HepG2 (cell line): ENCODE data around the gene PFAS. TPM values are rescaled to one million over a fixed set of nuclear protein-coding genes. Genes with fewer than 3 reads are reported as not detected.

Experiments used
- ARNTL ChIP-seq: sonication (generic); formaldehyde crosslinking; IDR thresholded peaks from 2 replicates; pipeline ENCODE4 v1.4.0; 2020; ENCODE audit warnings: mild to moderate bottlenecking, missing genetic modification reagents
- ATAD3A ChIP-seq: sonication (generic); formaldehyde crosslinking; IDR thresholded peaks from 2 replicates; pipeline ENCODE4 v1.4.0; 2020; ENCODE audit warnings: missing genetic modification reagents
- BRD4 ChIP-seq: sonication (generic); formaldehyde crosslinking; IDR thresholded peaks from 2 replicates; pipeline ENCODE4 v1.4.0; 2020; ENCODE audit warnings: missing genetic modification reagents
- CENPX ChIP-seq: sonication (generic); formaldehyde crosslinking; IDR thresholded peaks from 2 replicates; pipeline ENCODE4 v1.9.0; 2021; ENCODE audit warnings: mild to moderate bottlenecking, missing genetic modification reagents, moderate library complexity
- FOSL1 ChIP-seq: sonication (generic); formaldehyde crosslinking; IDR thresholded peaks from 2 replicates; pipeline ENCODE4 v1.9.0; 2021; ENCODE audit warnings: missing genetic modification reagents, borderline replicate concordance
- FOXA3 ChIP-seq: IDR thresholded peaks from 2 replicates; pipeline ENCODE4 v1.6.1; 2016; ENCODE audit warnings: missing genetic modification reagents, missing compliant biosample characterization
- GTF3A ChIP-seq: sonication (generic); formaldehyde crosslinking; conservative IDR thresholded peaks from 2 replicates; pipeline ENCODE4 v1.4.0; 2020; ENCODE audit warnings: mild to moderate bottlenecking, missing genetic modification reagents
- ISL2 ChIP-seq: sonication (generic); formaldehyde crosslinking; IDR thresholded peaks from 2 replicates; pipeline ENCODE4 v1.5.0; 2020; ENCODE audit warnings: missing genetic modification reagents
- KDM5B ChIP-seq: sonication (generic); formaldehyde crosslinking; IDR thresholded peaks from 2 replicates; pipeline ENCODE4 v1.4.0; 2020; ENCODE audit warnings: missing genetic modification reagents, mild to moderate bottlenecking, borderline replicate concordance
- KLF12 ChIP-seq: sonication (generic); formaldehyde crosslinking; IDR thresholded peaks from 2 replicates; pipeline ENCODE4 v1.4.0; 2020; ENCODE audit warnings: missing genetic modification reagents, borderline replicate concordance
- NFATC3 ChIP-seq: sonication (generic); formaldehyde crosslinking; IDR thresholded peaks from 2 replicates; pipeline ENCODE4 v1.5.1; 2020; ENCODE audit warnings: mild to moderate bottlenecking, missing genetic modification reagents
- PHF20 ChIP-seq: sonication (generic); formaldehyde crosslinking; IDR thresholded peaks from 2 replicates; pipeline ENCODE4 v1.5.0; 2020; ENCODE audit warnings: mild to moderate bottlenecking, missing genetic modification reagents
- RFXANK ChIP-seq: IDR thresholded peaks from 2 replicates; pipeline ENCODE4 v1.6.1; 2016
- SIX1 ChIP-seq: sonication (generic); formaldehyde crosslinking; IDR thresholded peaks from 2 replicates; pipeline ENCODE4 v1.4.0; 2020; ENCODE audit warnings: missing genetic modification reagents, borderline replicate concordance
- SMAD9 ChIP-seq: sonication (generic); formaldehyde crosslinking; IDR thresholded peaks from 2 replicates; pipeline ENCODE4 v1.5.1; 2020; ENCODE audit warnings: mild to moderate bottlenecking, missing genetic modification reagents
- SNAPC2 ChIP-seq: sonication (generic); formaldehyde crosslinking; IDR thresholded peaks from 2 replicates; pipeline ENCODE4 v1.8.1; 2022; ENCODE audit warnings: mild to moderate bottlenecking, missing genetic modification reagents
- TBX3 ChIP-seq: fragments of 450-650 bp; IDR thresholded peaks from 2 replicates; pipeline ENCODE4 v1.6.1; 2017; ENCODE audit warnings: antibody characterized with exemption, mild to moderate bottlenecking, inconsistent platforms, borderline replicate concordance
- ZFP82 ChIP-seq: sonication (generic); formaldehyde crosslinking; IDR thresholded peaks from 2 replicates; pipeline ENCODE4 v1.5.1; 2020; ENCODE audit warnings: mild to moderate bottlenecking, missing genetic modification reagents, borderline replicate concordance
- ZNF124 ChIP-seq: sonication (generic); formaldehyde crosslinking; IDR thresholded peaks from 2 replicates; pipeline ENCODE4 v1.4.0; 2020; ENCODE audit warnings: missing genetic modification reagents
- ZNF326 ChIP-seq: sonication (generic); formaldehyde crosslinking; IDR thresholded peaks from 2 replicates; pipeline ENCODE4 v1.4.0; 2020; ENCODE audit warnings: missing genetic modification reagents, borderline replicate concordance
- ZNF33B ChIP-seq: sonication (generic); formaldehyde crosslinking; IDR thresholded peaks from 2 replicates; pipeline ENCODE4 v1.5.1; 2020; ENCODE audit warnings: mild to moderate bottlenecking, missing genetic modification reagents
- ZNF350 ChIP-seq: sonication (generic); formaldehyde crosslinking; IDR thresholded peaks from 2 replicates; pipeline ENCODE4 v1.4.0; 2020; ENCODE audit warnings: mild to moderate bottlenecking, low read depth, missing genetic modification reagents, borderline replicate concordance
- ZNF549 ChIP-seq: sonication (generic); formaldehyde crosslinking; IDR thresholded peaks from 2 replicates; pipeline ENCODE4 v1.5.0; 2020; ENCODE audit warnings: missing genetic modification reagents
- ZSCAN21 ChIP-seq: sonication (generic); formaldehyde crosslinking; IDR thresholded peaks from 2 replicates; pipeline ENCODE4 v1.8.0; 2022; ENCODE audit warnings: mild to moderate bottlenecking, missing genetic modification reagents, moderate library complexity, borderline replicate concordance
- polyA plus RNA-seq, 8 experiments: library from polyadenylated mRNA; depleted of rRNA in 3 of 8; stranded (reverse) in 7 of 8; unstranded in 1 of 8; fragments of >200 nt; fragmentation: Illumina TruSeq in 4 of 8; extraction: Trizol in 4 of 8; gene quantifications; 2 replicates each; pipeline versions ENCODE4 v1.2.1 to v1.2.3, GENCODE V29; 2011 to 2016; ENCODE audit warnings: low read depth in 4 of 8, missing spikeins in 1 of 8, mixed read lengths in 1 of 8; ENCODE audit not compliant: insufficient read depth in 1 of 8
- total RNA-seq, 5 experiments: library from RNA; depleted of rRNA; stranded (reverse); fragments of >200 nt; fragmentation: Illumina TruSeq; extraction: Trizol; gene quantifications; 2 replicates each; pipeline ENCODE4 v1.2.3, GENCODE V29; 2016; ENCODE audit warnings: low read depth in 1 of 5
- TF ChIP-seq, protein P1 (sequence below): IDR thresholded peaks from 2 replicates; pipeline ENCODE4 v1.6.1; 2018; ENCODE audit warnings: missing genetic modification reagents
- TF ChIP-seq, protein P2 (sequence below): sonication (generic); formaldehyde crosslinking; IDR thresholded peaks from 2 replicates; pipeline ENCODE4 v1.4.0; 2020; ENCODE audit warnings: missing genetic modification reagents
- TF ChIP-seq, protein P3 (sequence below): IDR thresholded peaks from 2 replicates; pipeline ENCODE4 v1.6.1; 2016; ENCODE audit warnings: low read depth, borderline replicate concordance
- TF ChIP-seq, protein P4 (sequence below): IDR thresholded peaks from 2 replicates; pipeline ENCODE4 v1.6.1; 2016; ENCODE audit warnings: control low read depth

The PFAS gene
- total and polyA plus RNA-seq, 2 of the 13 experiments (the other 11 are each of a cell fraction or from before 2014, with no cell fraction given), result 49.4 to 58.2 TPM

DNA sequence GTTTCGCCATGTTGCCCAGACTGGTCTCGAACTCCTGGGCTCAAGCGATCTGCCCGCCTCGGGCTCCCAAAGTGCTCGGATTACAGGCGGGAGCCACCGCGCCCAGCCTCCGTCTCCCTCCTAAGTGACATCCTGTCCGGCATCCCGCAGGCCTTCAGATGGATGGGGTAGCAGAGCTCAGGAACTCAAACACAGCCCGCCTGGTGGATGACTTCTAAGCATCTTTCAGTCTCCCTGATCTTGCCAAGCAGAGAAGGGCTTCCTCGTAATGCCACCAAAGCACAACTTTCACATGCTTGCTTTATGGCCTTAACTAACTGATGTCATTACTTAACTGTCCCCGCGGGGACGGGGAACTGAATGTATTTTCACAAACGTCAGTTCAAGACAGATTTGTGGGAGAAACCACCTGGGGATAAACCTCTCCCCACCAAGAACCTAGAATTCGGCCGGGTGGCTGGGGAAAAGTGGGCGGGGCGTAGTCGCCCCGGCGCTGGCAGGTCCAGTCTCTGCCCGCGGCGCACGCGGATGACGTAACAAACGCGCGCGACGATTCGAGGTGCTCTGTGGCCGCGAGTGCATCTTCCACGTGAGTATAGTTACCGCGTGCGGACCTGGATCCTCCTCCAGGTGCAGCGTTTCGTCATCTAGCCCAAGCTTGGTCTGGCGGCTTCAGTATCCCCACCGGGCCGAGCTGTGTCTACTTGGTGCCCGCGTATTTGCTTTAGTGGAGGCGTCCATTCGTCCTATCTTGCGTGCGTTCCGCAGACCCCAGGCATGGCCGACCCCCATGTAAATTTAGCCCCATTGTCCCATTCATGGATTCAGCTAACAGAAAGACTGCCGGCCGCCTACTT is at the start of gene PFAS (continued):
- TF ChIP-seq ZNF326 (CRISPR knock-in tag) (no peak), ZNF124 (no peak), KLF12 (CRISPR knock-in tag) (no peak; the same call in 1 of the 2 replicates), NFATC3 (CRISPR knock-in tag) (no peak), ZNF350 (CRISPR knock-in tag) (peak; percentile 82), FOXA3 (CRISPR knock-in tag) (no peak; the same call in 1 of the 2 replicates), PHF20 (CRISPR knock-in tag) (peak; percentile 95), KDM5B (CRISPR knock-in tag) (peak; percentile 74; the same call in 1 of the 2 replicates), ARNTL (peak; percentile 92), BRD4 (peak; percentile 92), ZFP82 (CRISPR knock-in tag) (no peak), ZNF549 (CRISPR knock-in tag) (no peak), ATAD3A (CRISPR knock-in tag) (no peak), ZSCAN21 (CRISPR knock-in tag) (no peak), CENPX (CRISPR knock-in tag) (no peak), FOSL1 (no peak), SNAPC2 (CRISPR knock-in tag) (0 out of 2 replicates have a peak, but pooled peaks have one; percentile 65), SMAD9 (CRISPR knock-in tag) (no peak), SIX1 (peak; percentile 45; the same call in 1 of the 2 replicates), ZNF33B (no peak), GTF3A (CRISPR knock-in tag) (no peak; the same call in 1 of the 2 replicates), TBX3 (no peak; the same call in 1 of the 2 replicates), ISL2 (CRISPR knock-in tag) (peak; percentile 34; the same call in 1 of the 2 replicates), RFXANK (no peak)
- TF ChIP-seq, protein P1, sequence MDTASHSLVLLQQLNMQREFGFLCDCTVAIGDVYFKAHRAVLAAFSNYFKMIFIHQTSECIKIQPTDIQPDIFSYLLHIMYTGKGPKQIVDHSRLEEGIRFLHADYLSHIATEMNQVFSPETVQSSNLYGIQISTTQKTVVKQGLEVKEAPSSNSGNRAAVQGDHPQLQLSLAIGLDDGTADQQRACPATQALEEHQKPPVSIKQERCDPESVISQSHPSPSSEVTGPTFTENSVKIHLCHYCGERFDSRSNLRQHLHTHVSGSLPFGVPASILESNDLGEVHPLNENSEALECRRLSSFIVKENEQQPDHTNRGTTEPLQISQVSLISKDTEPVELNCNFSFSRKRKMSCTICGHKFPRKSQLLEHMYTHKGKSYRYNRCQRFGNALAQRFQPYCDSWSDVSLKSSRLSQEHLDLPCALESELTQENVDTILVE (CRISPR knock-in tag), result 0 out of 2 replicates have a peak, but pooled peaks have one; percentile 49
- TF ChIP-seq, protein P2, sequence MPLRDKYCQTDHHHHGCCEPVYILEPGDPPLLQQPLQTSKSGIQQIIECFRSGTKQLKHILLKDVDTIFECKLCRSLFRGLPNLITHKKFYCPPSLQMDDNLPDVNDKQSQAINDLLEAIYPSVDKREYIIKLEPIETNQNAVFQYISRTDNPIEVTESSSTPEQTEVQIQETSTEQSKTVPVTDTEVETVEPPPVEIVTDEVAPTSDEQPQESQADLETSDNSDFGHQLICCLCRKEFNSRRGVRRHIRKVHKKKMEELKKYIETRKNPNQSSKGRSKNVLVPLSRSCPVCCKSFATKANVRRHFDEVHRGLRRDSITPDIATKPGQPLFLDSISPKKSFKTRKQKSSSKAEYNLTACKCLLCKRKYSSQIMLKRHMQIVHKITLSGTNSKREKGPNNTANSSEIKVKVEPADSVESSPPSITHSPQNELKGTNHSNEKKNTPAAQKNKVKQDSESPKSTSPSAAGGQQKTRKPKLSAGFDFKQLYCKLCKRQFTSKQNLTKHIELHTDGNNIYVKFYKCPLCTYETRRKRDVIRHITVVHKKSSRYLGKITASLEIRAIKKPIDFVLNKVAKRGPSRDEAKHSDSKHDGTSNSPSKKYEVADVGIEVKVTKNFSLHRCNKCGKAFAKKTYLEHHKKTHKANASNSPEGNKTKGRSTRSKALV (CRISPR knock-in tag), result no peak
- TF ChIP-seq, protein P3, sequence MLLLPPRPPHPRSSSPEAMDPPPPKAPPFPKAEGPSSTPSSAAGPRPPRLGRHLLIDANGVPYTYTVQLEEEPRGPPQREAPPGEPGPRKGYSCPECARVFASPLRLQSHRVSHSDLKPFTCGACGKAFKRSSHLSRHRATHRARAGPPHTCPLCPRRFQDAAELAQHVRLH (CRISPR knock-in tag), result no peak; the same call in 1 of the 2 replicates
- TF ChIP-seq, protein P4, sequence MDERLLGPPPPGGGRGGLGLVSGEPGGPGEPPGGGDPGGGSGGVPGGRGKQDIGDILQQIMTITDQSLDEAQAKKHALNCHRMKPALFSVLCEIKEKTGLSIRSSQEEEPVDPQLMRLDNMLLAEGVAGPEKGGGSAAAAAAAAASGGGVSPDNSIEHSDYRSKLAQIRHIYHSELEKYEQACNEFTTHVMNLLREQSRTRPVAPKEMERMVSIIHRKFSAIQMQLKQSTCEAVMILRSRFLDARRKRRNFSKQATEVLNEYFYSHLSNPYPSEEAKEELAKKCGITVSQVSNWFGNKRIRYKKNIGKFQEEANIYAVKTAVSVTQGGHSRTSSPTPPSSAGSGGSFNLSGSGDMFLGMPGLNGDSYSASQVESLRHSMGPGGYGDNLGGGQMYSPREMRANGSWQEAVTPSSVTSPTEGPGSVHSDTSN (CRISPR knock-in tag), result 0 out of 2 replicates have a peak, but pooled peaks have one; percentile 8
